Measurements from ENCODE around the gene RNF169.

GRCh38 chr11:74719011-74719410 lies 29.6 kb upstream of the RNF169 start:
- TF ChIP-seq POLR2A (IDR thresholded peaks at IDR 0.05) (no peak), CTCF (IDR thresholded peaks at IDR 0.05) (no peak), EP300 (IDR thresholded peaks at IDR 0.05) (no peak)

All from suprapubic skin (tissue), 3 donors.